PC-9 (cell line): ENCODE measurements around the gene FMO2. TPM values are rescaled to one million over a fixed set of nuclear protein-coding genes. Genes with fewer than 3 reads are reported as not detected.

Experiments
- BruUV-seq: library from RNA; stranded (reverse); fragments of 400-500 nt; replicated peaks from 2 replicates; lab custom pipeline; 2021; lab: Mats Ljungman, UMichigan
- CTCF ChIA-PET: fragments of 300-600 bp; sonication (Branson Sonifier 250); formaldehyde crosslinking; loops from one replicate; lab custom pipeline; 2022; ENCODE audit warnings: antibody characterized with exemption; lab: Charles Lee
- POLR2A ChIA-PET: fragments of 300-600 bp; sonication (Branson Sonifier 250); formaldehyde crosslinking; loops from one replicate; lab custom pipeline; 2022; ENCODE audit warnings: antibody characterized with exemption; ENCODE audit not compliant: unreplicated experiment; lab: Charles Lee
- DNase-seq, 2 experiments: peaks; one replicate each; pipeline versions ENCODE4 v3.0.0 to v3.0.0-alpha.2; 2015 to 2022; ENCODE audit warnings: mixed read lengths in 1 of 2
- H2AFZ ChIP-seq: fragments of 200-600 bp; sonication (generic); 2 replicates; pipeline ENCODE4 v1.8.1; 2017; ENCODE audit warnings: antibody characterized with exemption
- H3F3A ChIP-seq: fragments of 200-600 bp; sonication (generic); 2 replicates; pipeline ENCODE4 v1.8.1; 2017; ENCODE audit warnings: antibody characterized with exemption, mild to moderate bottlenecking, low read depth; ENCODE audit not compliant: insufficient read depth
- H3K27ac ChIP-seq: fragments of 200-600 bp; sonication (generic); 2 replicates; pipeline ENCODE4 v1.6.1; 2016; ENCODE audit warnings: mixed run types
- H3K27me3 ChIP-seq: fragments of 200-600 bp; sonication (generic); 2 replicates; pipeline ENCODE4 v1.6.1; 2016; ENCODE audit warnings: low read depth, mixed run types; ENCODE audit not compliant: insufficient read depth
- H3K36me3 ChIP-seq: fragments of 200-600 bp; sonication (generic); 2 replicates; pipeline ENCODE4 v1.6.1; 2016; ENCODE audit warnings: low read depth, mixed run types
- H3K4me1 ChIP-seq: fragments of 200-600 bp; sonication (generic); replicated peaks from 2 replicates; pipeline ENCODE4 v1.6.1; 2016; ENCODE audit warnings: mixed run types; ENCODE audit not compliant: insufficient read depth
- H3K4me2 ChIP-seq: fragments of 200-600 bp; sonication (generic); 2 replicates; pipeline ENCODE4 v1.6.1; 2017; ENCODE audit warnings: mixed run types
- H3K4me3 ChIP-seq: fragments of 200-600 bp; sonication (generic); 2 replicates; pipeline ENCODE4 v1.6.1; 2016; ENCODE audit warnings: mixed run types
- H3K79me2 ChIP-seq: fragments of 200-600 bp; sonication (generic); 2 replicates; pipeline ENCODE4 v1.6.1; 2017; ENCODE audit warnings: low read depth, mixed run types
- H3K9me2 ChIP-seq: fragments of 200-600 bp; sonication (generic); 2 replicates; pipeline ENCODE4 v1.8.1; 2017; ENCODE audit warnings: mild to moderate bottlenecking; ENCODE audit not compliant: insufficient read depth
- H3K9me3 ChIP-seq: fragments of 200-600 bp; sonication (generic); 2 replicates; pipeline ENCODE4 v1.8.1; 2016; ENCODE audit warnings: low read depth; ENCODE audit not compliant: insufficient read depth
- H4K20me1 ChIP-seq: fragments of 200-600 bp; sonication (generic); 2 replicates; pipeline ENCODE4 v1.8.1; 2017; ENCODE audit not compliant: insufficient read depth
- CTCF ChIP-seq: fragments of 200-600 bp; sonication (generic); conservative IDR thresholded peaks from 2 replicates; pipeline ENCODE4 v1.6.1; 2017; ENCODE audit warnings: mixed run types, antibody characterized with exemption, mild to moderate bottlenecking, moderate library complexity
- EZH2 ChIP-seq: fragments of 200-600 bp; sonication (generic); IDR thresholded peaks from 2 replicates; pipeline ENCODE4 v1.8.0; 2017; ENCODE audit warnings: antibody characterized with exemption, low read depth
- intact Hi-C: fragments of 100-400 bp; cut with micrococcal nuclease; formaldehyde crosslinking; loops from one replicate; pipeline ENCODE4 v1.10.0; 2022; ENCODE audit not compliant: unreplicated experiment
- total RNA-seq: library from RNA; stranded (reverse); gene quantifications from 2 replicates; pipeline ENCODE4 v1.2.3, GENCODE V29; 2021

The FMO2 gene
- total RNA-seq, 1 experiment from 2014 or later = not detected

- Histone ChIP-seq H3K9me2 (no peaks in the 10 kb centered on the region), H3K79me2 (no peaks in the 10 kb centered on the region), H3F3A (no peaks in the 10 kb centered on the region), H3K27ac (no peak overlapping the region), H3K36me3 (no peaks in the 10 kb centered on the region), H4K20me1 (no peaks in the 10 kb centered on the region), H3K4me2 (no peak overlapping the region), H2AFZ (no peak overlapping the region), H3K9me3 (no peaks in the 10 kb centered on the region), H3K27me3 (no peaks in the 10 kb centered on the region), H3K4me3 (no peak overlapping the region), H3K4me1 (no peaks in the 10 kb centered on the region)
- no TSS peak for BruUV-seq
- ChIA-PET POLR2A (no interaction called here), CTCF (no interaction called here)
- DNase-seq = no peak
- intact Hi-C loops = no loop called here
- TF ChIP-seq EZH2 (no peak), CTCF (no peak)
Observed at GRCh38 chr1:171139890-171140289, 45.2 kb upstream of the FMO2 start.

- no peak for DNase-seq
- Histone ChIP-seq H3K79me2 (no peaks in the 10 kb centered on the region), H3K9me2 (no peaks in the 10 kb centered on the region), H3K4me2 (no peak overlapping the region), H3K4me3 (no peak overlapping the region), H4K20me1 (no peaks in the 10 kb centered on the region), H3K36me3 (no peaks in the 10 kb centered on the region), H3K4me1 (no peaks in the 10 kb centered on the region), H2AFZ (no peak overlapping the region), H3K9me3 (no peaks in the 10 kb centered on the region), H3K27ac (no peak overlapping the region), H3F3A (no peaks in the 10 kb centered on the region), H3K27me3 (no peaks in the 10 kb centered on the region)
- BruUV-seq = no TSS peak
- intact Hi-C loops = no loop called here
- TF ChIP-seq CTCF = no peak
- no peak for TF ChIP-seq EZH2
- POLR2A ChIA-PET = no interaction called here
- CTCF ChIA-PET = no interaction called here
Observed at GRCh38 chr1:171140401-171140800, 44.7 kb upstream of the FMO2 start.

GRCh38 chr1:171140956-171141687 is 44.0 kb upstream of the FMO2 start:
- H3K4me2 ChIP-seq = no peak overlapping the region
- no peak for DNase-seq
- no peaks in the 10 kb centered on the region for H3K9me3 ChIP-seq
- no peaks in the 10 kb centered on the region for H3K36me3 ChIP-seq
- H3K27ac ChIP-seq = no peak overlapping the region
- ChIA-PET CTCF (no interaction called here), POLR2A (no interaction called here)
- no peak overlapping the region for H2AFZ ChIP-seq
- H3F3A ChIP-seq = no peaks in the 10 kb centered on the region
- no peak for TF ChIP-seq EZH2
- TF ChIP-seq CTCF = no peak
- intact Hi-C loops = no loop called here
- no peak overlapping the region for H3K4me3 ChIP-seq
- no peaks in the 10 kb centered on the region for H4K20me1 ChIP-seq
- no peaks in the 10 kb centered on the region for H3K9me2 ChIP-seq
- no TSS peak for BruUV-seq
- H3K27me3 ChIP-seq = no peaks in the 10 kb centered on the region
- H3K79me2 ChIP-seq = no peaks in the 10 kb centered on the region
- H3K4me1 ChIP-seq = no peaks in the 10 kb centered on the region
